ACHN (cell line): ENCODE measurements around the gene NLE1.
A peak's percentile ranks its signal among the peaks of the same experiment; 100 is the strongest.
"Not testable (repeated sequence)": the region's sequence is repeated elsewhere in the genome, so short reads cannot be mapped to it uniquely, and the experiment has no call there.

Experiments used
- DNase-seq: peaks from one replicate; pipeline ENCODE4 v3.0.0-alpha.2; 2015
- in situ Hi-C: cut with HindIII; loops from 2 replicates; pipeline ENCODE4 v1.10.0; 2017; ENCODE audit warnings: low sequenced_read_pairs, low pct_ligation_motif_present, low pct_unique_long_range_greater_than_20kb

NLE1 gene

DNA sequence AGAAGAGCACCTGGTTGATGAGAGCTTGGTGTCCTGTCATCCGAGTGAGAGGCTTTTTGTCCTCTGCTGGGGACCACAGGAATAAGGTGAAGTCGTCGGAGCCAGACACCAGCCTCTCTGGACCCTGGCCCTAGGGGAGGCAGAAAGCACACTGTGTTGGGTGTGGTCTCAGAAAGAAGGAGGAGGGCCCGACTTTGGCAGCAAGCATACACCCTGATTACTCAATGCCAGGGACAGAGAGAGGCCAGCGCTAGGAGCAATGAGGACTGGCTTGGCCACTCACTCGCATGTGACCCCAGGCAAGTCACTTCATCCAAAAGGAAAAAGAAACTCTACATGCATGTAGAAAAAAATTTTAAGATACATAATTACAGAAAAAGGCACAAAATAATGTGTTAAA, 6.8 kb downstream of the NLE1 start:
- in situ Hi-C loops, result no loop called here
- no peak for DNase-seq

DNA sequence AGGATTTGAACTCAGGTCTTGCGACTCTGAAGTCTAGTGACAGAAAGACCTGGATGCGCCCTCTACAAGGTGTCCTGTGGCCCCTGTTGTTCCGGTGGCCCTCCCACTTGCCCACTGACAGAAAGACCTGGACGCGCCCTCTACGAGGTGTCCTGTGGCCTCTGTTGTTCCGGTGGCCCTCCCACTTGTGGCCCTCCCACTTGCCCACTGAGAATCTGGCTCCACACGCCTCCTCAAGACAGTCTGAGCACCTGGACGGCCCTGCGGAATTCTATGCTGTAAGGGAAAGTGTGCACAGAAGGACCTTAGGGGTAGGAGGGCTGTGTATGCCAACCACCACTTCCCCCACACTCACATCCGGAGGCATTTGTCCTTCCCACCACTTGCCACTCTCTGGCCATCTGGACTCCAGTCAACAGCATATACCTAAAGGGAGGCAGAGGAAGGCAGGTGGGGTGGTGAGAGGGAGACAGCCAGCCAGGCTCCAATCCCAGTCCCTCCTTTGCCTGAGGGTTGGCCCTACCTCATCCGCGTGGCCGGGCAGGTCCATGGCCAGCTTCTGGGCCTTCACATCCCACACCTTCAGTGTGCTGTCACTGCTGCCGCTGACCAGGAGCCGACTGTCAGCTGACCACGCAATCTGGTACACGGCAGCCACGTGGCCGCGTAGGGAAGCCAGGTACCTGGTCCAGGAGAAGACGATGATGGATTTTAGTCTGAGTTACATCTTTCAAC, 9.1 kb downstream of the NLE1 start:
- in situ Hi-C loops, result no loop called here
- DNase-seq, result no peak

GRCh38 chr17:35132099-35132498, 10.0 kb downstream of the NLE1 start:
- DNase-seq, result no peak
- in situ Hi-C loops, result no loop called here

DNA sequence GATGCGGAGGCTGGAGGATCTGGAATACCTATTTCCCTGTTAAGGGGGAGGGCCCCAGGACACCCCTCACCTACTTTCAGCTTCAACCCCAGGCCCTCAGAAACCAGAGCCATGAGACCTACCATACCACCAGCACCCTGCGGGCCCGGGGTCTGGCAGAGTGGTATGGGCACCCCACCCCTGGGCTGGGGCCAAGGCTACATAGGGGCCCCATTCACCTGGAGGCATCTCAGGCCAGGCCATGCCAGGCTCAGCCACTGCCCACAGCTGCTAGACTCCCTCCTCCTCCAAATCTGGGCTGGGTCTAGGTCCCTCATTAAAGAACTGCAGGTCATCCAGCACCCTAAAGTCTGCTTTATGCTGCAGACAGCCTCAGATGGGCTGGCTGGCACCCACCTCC, 11.7 kb downstream of the NLE1 start:
- in situ Hi-C loops, result no loop called here
- DNase-seq, result no peak

- peak; percentile 42 for DNase-seq
- in situ Hi-C loops, result no loop called here
These were observed 12.1 kb downstream of the NLE1 start for GRCh38 chr17:35129973-35130351.

DNA sequence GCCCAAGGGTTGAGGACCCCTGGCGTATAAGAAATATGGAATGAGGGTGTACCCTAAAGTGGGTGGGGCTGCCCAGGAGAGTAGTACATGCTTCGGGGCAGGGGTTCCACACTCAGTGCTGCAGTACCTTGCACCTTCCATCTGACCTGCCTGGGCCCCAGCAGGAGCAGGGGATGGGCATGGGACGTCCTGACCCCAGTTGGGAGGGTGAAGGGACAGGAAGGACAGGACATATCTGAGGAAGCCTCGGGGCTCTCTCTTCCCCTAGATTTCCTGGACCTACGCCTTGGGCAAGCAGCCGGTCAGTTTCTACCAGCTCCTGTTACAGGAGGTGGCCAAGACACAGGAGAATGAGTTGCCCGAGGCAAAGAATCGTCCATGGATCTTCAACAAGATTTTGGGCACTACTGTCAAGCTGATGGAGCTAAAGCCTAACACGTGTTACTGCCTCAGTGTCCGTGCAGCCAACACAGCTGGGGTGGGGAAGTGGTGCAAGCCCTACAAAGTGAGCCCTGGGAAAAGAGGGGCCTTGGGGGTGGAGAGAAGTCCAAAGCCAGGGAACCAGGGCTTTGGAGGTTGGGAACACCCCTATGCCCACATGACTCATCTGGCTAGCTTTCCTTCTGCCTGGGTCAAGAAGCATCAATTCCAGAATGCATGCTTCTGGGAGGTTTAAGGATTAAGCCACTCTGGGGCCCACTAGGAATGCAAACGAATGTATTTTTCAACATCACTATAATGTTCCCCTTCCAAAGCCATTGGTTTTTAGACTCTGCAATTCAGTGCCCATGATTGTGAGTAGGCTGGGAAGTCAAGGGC, 12.7 kb downstream of the NLE1 start:
- DNase-seq, result peak; percentile 36
- in situ Hi-C loops, result no loop called here

- DNase-seq, result no peak
- in situ Hi-C loops, result no loop called here
These were observed 14.2 kb downstream of the NLE1 start for GRCh38 chr17:35127751-35128514.

- no peak for DNase-seq
- in situ Hi-C loops, result no loop called here
These were observed 20.8 kb downstream of the NLE1 start, which contains the start of gene FNDC8 for GRCh38 chr17:35121315-35121714. FNDC8 (plus strand) TSS chr17:35121615; CDS start chr17:35121694, 79 bp downstream.

DNA sequence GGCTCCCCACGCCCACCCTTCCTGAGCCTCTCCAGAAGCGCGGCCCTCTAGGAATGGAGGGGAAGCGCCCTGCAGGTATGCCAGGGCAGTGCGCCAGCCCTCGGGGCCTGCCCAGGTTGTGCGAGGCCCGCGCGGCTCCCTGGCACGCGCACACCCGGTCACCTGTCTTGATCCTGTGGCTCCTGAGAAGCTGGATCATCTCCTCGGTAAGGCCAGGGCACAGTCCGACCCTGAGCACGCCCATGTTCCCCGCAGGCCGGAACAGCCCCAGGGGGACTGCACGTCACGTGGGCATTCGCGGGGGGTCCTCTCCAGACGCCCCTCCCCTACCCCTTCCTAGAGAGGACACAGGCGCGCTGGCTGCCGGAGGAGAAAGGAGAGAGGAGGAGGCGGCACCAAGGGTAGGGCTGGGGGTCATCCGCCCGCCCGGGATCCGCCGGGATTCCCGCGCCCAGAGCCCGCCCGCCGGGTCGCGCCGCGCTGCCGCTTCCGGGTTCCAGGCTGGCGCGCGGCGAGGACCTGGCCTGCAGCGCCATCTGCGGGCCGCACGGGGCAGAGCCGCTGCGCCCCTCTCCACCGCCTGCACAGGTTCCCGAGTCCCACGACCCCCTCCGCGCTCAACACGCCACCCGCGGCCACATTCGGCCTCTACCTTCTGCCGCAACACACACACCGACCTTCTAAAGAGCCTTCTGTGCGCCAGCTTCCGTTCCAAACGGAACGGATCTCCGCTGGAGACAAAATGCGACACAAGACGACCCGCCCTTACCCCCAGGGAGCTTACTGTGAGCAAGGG, 22.5 kb downstream of the NLE1 start, which contains the start of gene RAD51D:
Gene RAD51D (minus strand): TSS at position 491 of the 796 bp plus-strand sequence. CDS start 247 bp downstream, at position 244.
- in situ Hi-C loops, result no loop called here
- DNase-seq, result peak; percentile 82

GRCh38 chr17:35117984-35118383, 24.1 kb downstream of the NLE1 start:
- DNase-seq, result peak; percentile 50
- in situ Hi-C loops, result no loop called here

DNA sequence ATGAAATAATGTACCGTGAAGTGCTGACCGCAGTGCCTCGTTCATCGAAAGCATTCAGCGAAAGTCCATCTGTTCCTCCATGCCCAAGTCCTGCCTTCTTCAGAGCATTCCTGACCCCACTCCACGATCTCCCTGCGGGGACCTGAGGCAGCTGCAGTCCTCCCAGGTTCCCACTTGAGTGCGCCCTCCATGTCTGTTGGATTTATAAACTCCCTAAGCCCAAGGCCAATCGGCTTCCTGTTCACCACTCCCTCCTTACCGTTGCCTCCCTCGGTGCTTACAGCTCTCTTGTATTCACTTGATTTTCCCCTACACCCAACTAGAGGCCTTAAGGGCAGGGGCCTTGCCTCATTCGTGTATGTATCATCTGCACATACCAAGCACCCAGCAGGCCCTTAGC, 25.3 kb downstream of the NLE1 start:
- DNase-seq, result no peak
- in situ Hi-C loops, result no loop called here

GRCh38 chr17:35110791-35111190, 31.3 kb downstream of the NLE1 start:
- not testable (repeated sequence) for DNase-seq

DNA sequence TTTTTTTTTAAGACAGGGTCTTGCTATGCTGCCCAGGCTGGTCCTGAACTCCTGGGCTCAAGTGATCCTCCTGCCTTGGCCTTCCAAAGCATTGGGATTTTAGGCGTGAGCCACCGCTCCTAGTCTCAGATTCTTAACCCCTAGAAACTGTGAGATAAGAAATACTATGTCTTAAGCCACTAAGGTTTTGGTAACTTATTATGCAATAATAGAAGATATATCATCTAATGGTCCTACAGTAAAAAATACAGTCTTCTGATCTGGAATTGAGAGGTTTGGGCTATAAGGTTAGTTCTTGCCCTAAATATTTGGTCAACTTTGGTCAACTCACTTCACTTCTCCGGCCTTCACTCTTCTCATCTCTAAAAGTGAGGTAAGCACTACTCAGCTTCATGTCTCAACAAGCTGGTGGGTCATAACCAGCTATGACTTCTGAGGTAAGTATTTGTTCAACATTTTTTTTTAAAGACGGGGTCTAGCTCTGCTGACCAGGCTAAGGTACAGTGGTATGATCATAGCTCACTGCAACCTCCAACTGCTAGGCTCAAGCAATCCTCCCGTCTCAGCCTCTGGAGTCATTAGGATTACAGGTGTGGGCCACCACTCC, 37.2 kb downstream of the NLE1 start:
- DNase-seq, result no peak
- in situ Hi-C loops, result no loop called here

More at GRCh38 chr17:35110791-35111190, 31.3 kb downstream of the NLE1 start:
- in situ Hi-C loops, result not testable (repeated sequence)

GRCh38 chr17:35103271-35103670, 38.8 kb downstream of the NLE1 start:
- in situ Hi-C loops, result no loop called here
- DNase-seq, result no peak

GRCh38 chr17:35101725-35102124, 40.4 kb downstream of the NLE1 start:
- in situ Hi-C loops, result no loop called here
- DNase-seq, result no peak

DNA sequence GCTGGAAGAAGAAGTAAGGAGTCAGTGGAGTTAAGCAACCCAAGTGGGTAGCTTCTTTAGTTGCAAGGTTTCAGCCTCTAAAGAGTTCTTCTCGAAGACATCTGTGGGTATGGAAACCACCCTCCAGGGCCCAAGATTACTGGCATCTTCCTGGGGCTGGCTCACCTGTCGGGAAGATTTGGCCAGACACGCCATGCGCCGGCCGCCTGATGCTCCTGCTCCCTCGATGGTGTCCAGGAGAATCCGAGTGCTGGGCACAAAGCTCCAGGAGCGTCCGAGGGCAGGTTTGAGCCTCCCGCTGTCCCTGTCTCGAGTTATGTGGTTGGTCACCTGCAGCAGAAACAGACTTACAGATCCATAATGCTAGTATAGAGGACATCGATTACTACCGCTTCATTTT, 41.1 kb downstream of the NLE1 start:
- in situ Hi-C loops, result no loop called here

GRCh38 chr17:35099908-35100307, 42.2 kb downstream of the NLE1 start:
- in situ Hi-C loops, result no loop called here
- no peak for DNase-seq

More for the DNA sequence above, 41.1 kb downstream of the NLE1 start:
- DNase-seq, result no peak

- no peak for DNase-seq
- in situ Hi-C loops, result no loop called here
These were observed 44.3 kb downstream of the NLE1 start for GRCh38 chr17:35097776-35098175.
